Ascending aorta (tissue), 2 donors: ENCODE data around the gene CAMTA1. TPM values are rescaled to one million over a fixed set of nuclear protein-coding genes. Genes with fewer than 3 reads are reported as not detected.

ENCODE experiments used
- DNase-seq, 2 donors: peaks; one replicate each; pipeline ENCODE4 v3.0.0-alpha.2; 2019; ENCODE audit warnings: low spot score in 2 of 2
- H3K27ac ChIP-seq, 2 donors: fragments of 200-600 bp; sonication (generic); one replicate each; pipeline ENCODE4 v1.5.1; 2016 to 2017; ENCODE audit warnings: mild to moderate bottlenecking in 1 of 2
- H3K27me3 ChIP-seq: fragments of 200-600 bp; sonication (generic); one replicate; pipeline ENCODE4 v1.5.1; 2017
- H3K36me3 ChIP-seq, 2 donors: fragments of 200-600 bp; sonication (generic); one replicate each; pipeline ENCODE4 v1.5.1; 2016
- H3K4me1 ChIP-seq, 2 donors: fragments of 200-600 bp; sonication (generic); one replicate each; pipeline ENCODE4 v1.5.1; 2016 to 2017; ENCODE audit warnings: mild to moderate bottlenecking in 1 of 2
- H3K4me3 ChIP-seq, 2 donors: fragments of 200-600 bp; sonication (generic); one replicate each; pipeline ENCODE4 v1.5.1; 2016 to 2017; ENCODE audit warnings: mild to moderate bottlenecking in 1 of 2
- H3K9me3 ChIP-seq, 2 donors: fragments of 200-600 bp; sonication (generic); one replicate each; pipeline ENCODE4 v1.5.1; 2016
- intact Hi-C: fragments of 100-400 bp; cut with DNase I; formaldehyde crosslinking; loops from one replicate; pipeline ENCODE4 v1.15.1; 2023
- total RNA-seq: library from RNA; depleted of rRNA; stranded (reverse); fragments of >200 nt; gene quantifications from one replicate; pipeline ENCODE4 v1.1.0, GENCODE V29; 2016
- TF ChIP-seq, protein P1 (sequence below), 3 experiments: fragments of 200-600 bp in 2 of 3; fragments of 450-650 bp in 1 of 3; sonication (generic) in 2 of 3; IDR thresholded peaks; one replicate each; pipeline ENCODE4 v1.5.1; 2016 to 2019; ENCODE audit warnings: antibody characterized with exemption in 3 of 3, mild to moderate bottlenecking in 1 of 3, moderate library complexity in 1 of 3

Gene CAMTA1
- total RNA-seq, 1 donor from 2014 or later = 53.3 TPM

DNA sequence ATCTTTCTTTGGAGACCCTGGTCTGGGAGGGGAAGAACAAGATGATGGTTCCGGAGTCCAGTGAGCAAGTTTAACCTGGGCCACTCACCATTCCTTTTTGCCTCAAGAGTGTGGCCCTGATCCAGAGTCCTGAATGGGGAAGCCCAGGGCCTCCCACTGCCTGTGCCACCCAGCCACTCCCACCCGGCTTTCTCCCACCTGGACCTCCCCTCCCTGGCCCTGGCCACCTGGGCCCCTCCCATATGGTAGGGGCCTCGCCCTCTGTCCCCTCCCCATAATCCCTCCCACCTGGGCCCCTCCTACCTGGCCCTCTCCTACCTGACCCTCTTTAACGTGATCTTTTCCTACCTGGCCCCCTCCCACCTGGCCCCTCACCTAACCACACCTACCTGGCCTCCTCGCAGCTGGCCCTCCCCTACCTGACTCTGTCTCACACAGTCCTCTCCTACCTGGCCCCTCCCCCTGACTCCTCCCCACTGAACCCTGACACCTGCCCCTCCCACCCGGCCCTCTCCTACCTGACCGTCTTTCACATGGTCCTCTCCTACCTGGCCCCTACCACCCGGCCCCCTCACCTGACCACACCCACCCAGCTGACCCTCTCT lies 765.1 kb downstream of the CAMTA1 start:
- Histone ChIP-seq H3K4me1 (peaks cover 5 to 12% of the 10 kb centered on the region in 2 donors), H3K9me3 (no peaks in the 10 kb centered on the region), H3K27ac (no peak overlapping the region), H3K36me3 (no peaks in the 10 kb centered on the region), H3K4me3 (no peak overlapping the region), H3K27me3 (no peaks in the 10 kb centered on the region)
- TF ChIP-seq, protein P1, sequence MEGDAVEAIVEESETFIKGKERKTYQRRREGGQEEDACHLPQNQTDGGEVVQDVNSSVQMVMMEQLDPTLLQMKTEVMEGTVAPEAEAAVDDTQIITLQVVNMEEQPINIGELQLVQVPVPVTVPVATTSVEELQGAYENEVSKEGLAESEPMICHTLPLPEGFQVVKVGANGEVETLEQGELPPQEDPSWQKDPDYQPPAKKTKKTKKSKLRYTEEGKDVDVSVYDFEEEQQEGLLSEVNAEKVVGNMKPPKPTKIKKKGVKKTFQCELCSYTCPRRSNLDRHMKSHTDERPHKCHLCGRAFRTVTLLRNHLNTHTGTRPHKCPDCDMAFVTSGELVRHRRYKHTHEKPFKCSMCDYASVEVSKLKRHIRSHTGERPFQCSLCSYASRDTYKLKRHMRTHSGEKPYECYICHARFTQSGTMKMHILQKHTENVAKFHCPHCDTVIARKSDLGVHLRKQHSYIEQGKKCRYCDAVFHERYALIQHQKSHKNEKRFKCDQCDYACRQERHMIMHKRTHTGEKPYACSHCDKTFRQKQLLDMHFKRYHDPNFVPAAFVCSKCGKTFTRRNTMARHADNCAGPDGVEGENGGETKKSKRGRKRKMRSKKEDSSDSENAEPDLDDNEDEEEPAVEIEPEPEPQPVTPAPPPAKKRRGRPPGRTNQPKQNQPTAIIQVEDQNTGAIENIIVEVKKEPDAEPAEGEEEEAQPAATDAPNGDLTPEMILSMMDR (IDR thresholded peaks at IDR 0.05) = no peak
- DNase-seq = no peak
- intact Hi-C loops = no loop called here

DNA sequence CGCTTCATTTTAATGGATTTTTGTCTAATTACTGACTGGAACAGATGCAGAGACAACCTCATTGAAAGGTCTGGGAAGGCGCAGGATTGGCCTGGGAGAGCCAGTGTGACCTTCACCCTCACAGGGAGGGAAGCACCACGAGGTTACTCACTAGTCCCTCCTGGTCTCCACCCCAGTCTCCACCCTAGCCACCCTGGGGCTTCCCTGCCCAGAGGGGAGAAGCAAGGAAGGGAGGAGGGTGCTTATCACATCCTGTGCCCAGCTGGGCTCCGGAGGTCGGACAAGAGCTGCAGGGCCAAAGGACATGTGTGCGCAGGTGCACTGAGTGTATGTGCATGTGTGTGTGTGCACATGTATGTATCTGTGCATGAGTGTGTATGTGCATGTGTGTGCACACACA lies 765.7 kb downstream of the CAMTA1 start:
- no peaks in the 10 kb centered on the region for H3K27me3 ChIP-seq
- DNase-seq = no peak
- H3K9me3 ChIP-seq = no peaks in the 10 kb centered on the region
- no peaks in the 10 kb centered on the region for H3K36me3 ChIP-seq
- TF ChIP-seq, protein P1 (IDR thresholded peaks at IDR 0.05) = no peak
- intact Hi-C loops = no loop called here
- H3K27ac ChIP-seq = no peak overlapping the region
- H3K4me3 ChIP-seq = no peak overlapping the region
- H3K4me1 ChIP-seq = peaks cover 5 to 12% of the 10 kb centered on the region in 2 donors

DNA sequence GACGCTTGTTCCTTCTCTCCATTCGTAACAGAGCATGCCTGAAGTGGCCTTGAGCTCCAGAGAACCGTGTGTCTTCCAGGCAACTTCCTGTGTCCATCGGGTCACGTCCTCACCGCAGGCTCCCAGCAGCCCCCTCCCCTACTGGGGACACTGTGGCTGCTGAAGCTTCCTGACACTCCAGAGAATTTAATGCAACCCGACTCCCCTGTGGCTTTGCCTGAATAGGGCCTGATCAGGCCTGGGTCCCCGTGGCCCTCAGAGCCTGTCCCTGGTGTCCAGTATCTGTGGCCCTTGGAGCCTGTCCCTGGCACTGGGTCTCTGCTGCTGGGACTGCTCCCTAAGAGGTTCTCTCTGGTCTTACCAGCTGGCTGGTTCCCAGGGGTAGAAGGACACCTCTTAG lies 766.2 kb downstream of the CAMTA1 start:
- no peak overlapping the region for H3K27ac ChIP-seq
- no peak overlapping the region for H3K4me3 ChIP-seq
- H3K4me1 ChIP-seq = peaks cover 5 to 12% of the 10 kb centered on the region in 2 donors
- intact Hi-C loops = no loop called here
- no peak for DNase-seq
- no peaks in the 10 kb centered on the region for H3K27me3 ChIP-seq
- TF ChIP-seq, protein P1 (IDR thresholded peaks at IDR 0.05) = no peak
- no peaks in the 10 kb centered on the region for H3K36me3 ChIP-seq
- no peaks in the 10 kb centered on the region for H3K9me3 ChIP-seq

DNA sequence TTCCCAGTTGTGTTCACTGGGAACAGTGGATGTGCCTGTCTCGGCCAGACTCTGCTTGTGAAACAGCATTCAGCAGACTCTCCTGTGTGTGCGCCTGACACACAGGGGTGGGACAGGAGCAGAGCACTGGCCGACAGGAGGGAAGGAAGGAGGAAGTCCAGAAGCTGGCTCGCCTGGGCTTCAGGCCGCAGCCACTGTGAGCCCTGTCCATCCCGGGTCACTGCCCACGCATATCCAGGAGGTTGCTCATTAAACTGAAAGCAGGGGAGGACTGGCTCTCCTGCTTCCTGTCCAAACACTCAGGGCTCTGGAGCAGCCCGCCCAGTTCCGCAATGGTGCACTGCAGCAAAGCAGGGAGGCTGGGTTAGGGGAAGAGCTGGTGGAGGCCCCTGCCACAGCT lies 767.1 kb downstream of the CAMTA1 start:
- Histone ChIP-seq H3K4me1 (peaks cover 5 to 12% of the 10 kb centered on the region in 2 donors), H3K36me3 (no peaks in the 10 kb centered on the region), H3K4me3 (no peak overlapping the region), H3K27me3 (no peaks in the 10 kb centered on the region), H3K27ac (no peak overlapping the region), H3K9me3 (no peaks in the 10 kb centered on the region)
- TF ChIP-seq, protein P1 (IDR thresholded peaks at IDR 0.05) = no peak
- intact Hi-C loops = no loop called here
- no peak for DNase-seq

DNA sequence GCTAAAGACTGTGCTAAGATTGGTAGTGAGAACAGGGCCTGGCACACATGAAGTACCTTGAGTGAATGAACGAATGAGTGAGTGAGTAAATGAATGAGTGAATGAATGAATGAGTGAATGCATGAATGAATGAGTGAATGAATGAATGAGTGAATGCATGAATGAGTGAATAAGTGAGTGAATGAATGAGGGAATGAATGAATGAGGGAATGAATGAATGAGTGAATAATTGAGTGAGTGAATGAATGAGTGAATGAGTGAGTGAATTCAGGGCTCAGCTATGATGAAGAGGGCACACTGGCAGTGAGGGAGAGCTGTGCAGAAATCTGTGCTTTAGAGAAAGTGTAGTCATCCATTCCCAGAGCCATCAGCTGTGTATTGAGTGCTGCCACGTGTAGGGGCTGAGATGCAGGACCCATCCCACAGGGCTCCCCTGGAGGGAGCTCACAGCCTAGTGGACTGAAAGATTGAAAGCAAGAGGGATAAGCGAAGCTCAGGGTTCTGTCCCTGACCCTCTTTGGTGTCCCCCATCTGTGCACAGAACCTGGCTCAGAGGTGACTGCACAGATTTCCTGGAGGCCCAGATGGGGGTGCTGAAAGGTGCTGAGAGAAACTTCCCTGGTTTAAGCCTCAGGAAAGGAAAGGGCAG lies 767.9 kb downstream of the CAMTA1 start:
- DNase-seq = no peak
- intact Hi-C loops = no loop called here
- Histone ChIP-seq H3K36me3 (no peaks in the 10 kb centered on the region), H3K27ac (no peak overlapping the region), H3K9me3 (no peaks in the 10 kb centered on the region), H3K4me1 (peaks cover 9 to 18% of the 10 kb centered on the region in 2 donors), H3K4me3 (no peak overlapping the region), H3K27me3 (no peaks in the 10 kb centered on the region)
- TF ChIP-seq, protein P1 (IDR thresholded peaks at IDR 0.05) = no peak
